Lung (tissue), 12 donors: ENCODE data around the gene ZNF8. TPM values are rescaled to one million over a fixed set of nuclear protein-coding genes. Genes with fewer than 3 reads are reported as not detected.
A peak's percentile ranks its signal among the peaks of the same experiment; 100 is the strongest.

ENCODE experiments used
- ATAC-seq: fragments of 200-7000 bp; cut with Tn5 transposase; one replicate; pipeline ENCODE4 v1.9.1; 2020; ENCODE audit warnings: moderate number of reproducible peaks; ENCODE audit not compliant: insufficient read depth, low FRiP score
- DNase-seq, 3 donors: peaks; one replicate each; pipeline ENCODE4 v3.0.0-alpha.2; 2013 to 2017
- H3K27ac ChIP-seq, 2 donors: one replicate each; pipeline ENCODE4 v1.5.1; 2013; ENCODE audit warnings: mild to moderate bottlenecking in 2 of 2, moderate library complexity in 2 of 2, control low read depth in 1 of 2, inconsistent platforms in 1 of 2, low read depth in 1 of 2, low read length in 1 of 2
- H3K27me3 ChIP-seq, 3 donors: one replicate each; pipeline ENCODE4 v1.5.1; 2013; ENCODE audit warnings: low read length in 2 of 3; ENCODE audit not compliant: control insufficient read depth in 3 of 3, insufficient read depth in 3 of 3
- H3K36me3 ChIP-seq, 4 donors: one replicate each; pipeline ENCODE4 v1.5.1; 2013; ENCODE audit warnings: low read length in 4 of 4, mild to moderate bottlenecking in 1 of 4, moderate library complexity in 1 of 4; ENCODE audit not compliant: control insufficient read depth in 4 of 4, insufficient read depth in 4 of 4
- H3K4me1 ChIP-seq, 5 donors: one replicate each; pipeline ENCODE4 v1.5.1; 2013; ENCODE audit warnings: low read length in 5 of 5, mild to moderate bottlenecking in 2 of 5, moderate library complexity in 1 of 5; ENCODE audit not compliant: control insufficient read depth in 5 of 5, insufficient read depth in 5 of 5
- H3K4me3 ChIP-seq: one replicate; pipeline ENCODE4 v1.5.1; 2013; ENCODE audit warnings: mild to moderate bottlenecking, control low read depth, moderate library complexity
- H3K9ac ChIP-seq, 2 donors: one replicate each; pipeline ENCODE4 v1.5.1; 2013; ENCODE audit warnings: low read length in 2 of 2, control low read depth in 1 of 2; ENCODE audit not compliant: insufficient read depth in 1 of 2
- H3K9me3 ChIP-seq, 4 donors: one replicate each; pipeline ENCODE4 v1.5.1; 2013; ENCODE audit warnings: low read length in 3 of 4, mild to moderate bottlenecking in 1 of 4, moderate library complexity in 1 of 4; ENCODE audit not compliant: control insufficient read depth in 4 of 4, insufficient read depth in 3 of 4
- WGBS, 2 donors: extraction: QIAGEN DNeasy Blood & Tissue Kit; methylation state at CpG; one replicate each; pipeline ENCODE4 v1.1.7; 2013; 5-methylcytosine and 5-hydroxymethylcytosine counted together
- polyA plus RNA-seq, 2 donors: library from polyadenylated mRNA; stranded (reverse); fragments of 200-250 nt; gene quantifications; one replicate each; pipeline ENCODE4 v1.2.1, GENCODE V29; 2013
- total RNA-seq, 2 donors: library from RNA; depleted of rRNA in 1 of 2; stranded (reverse); fragments of >200 nt in 1 of 2; gene quantifications; one replicate each; pipeline ENCODE4 v1.2.1, GENCODE V29; 2014 to 2021
- TF ChIP-seq, protein P1 (sequence below): IDR thresholded peaks from 2 replicates; pipeline ENCODE4 v1.5.1; 2012; ENCODE audit warnings: mild to moderate bottlenecking; ENCODE audit errors: control extremely low read depth, extremely low read depth
- donor health status: control.
- donor health status: control.
- donor health status: Bipolar disorder and iron deficiency.
- donor health status: healthy.
- donor health status: DM: yes; HTN: yes; CAD: no.

ZNF8 gene
- total and polyA plus RNA-seq, 4 donors: 1.2 to 8.0 (median 3.5) TPM

DNA sequence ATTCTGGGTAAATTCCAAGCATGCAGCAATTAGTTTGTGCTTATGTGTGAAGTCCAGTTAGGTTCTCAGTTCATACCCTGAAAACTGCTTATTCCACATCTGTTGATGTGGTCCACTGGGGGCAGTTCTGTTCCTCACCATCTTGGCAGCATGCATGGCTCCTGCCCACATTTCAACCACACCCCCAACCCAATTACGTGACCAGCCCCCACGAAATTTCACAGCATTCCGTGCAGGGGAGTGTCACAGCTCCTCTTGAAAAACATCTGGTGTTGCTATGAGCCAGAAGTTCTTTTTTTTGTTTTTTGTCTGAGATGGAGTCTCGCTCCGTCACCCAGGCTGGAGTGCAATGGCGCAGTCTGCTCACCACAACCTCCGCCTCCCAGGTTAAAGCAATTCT is 17.3 kb downstream of the ZNF8 start:
- ATAC-seq (no peak), DNase-seq (no peak)
- Histone ChIP-seq H3K27me3 (no peaks in the 10 kb centered on the region), H3K27ac (no peak overlapping the region), H3K4me1 (no peaks in the 10 kb centered on the region), H3K9ac (no peak overlapping the region), H3K9me3 (peaks cover 0 to 53% (median 15%) of the 10 kb centered on the region in 4 donors), H3K36me3 (peaks cover 38 to 64% (median 40%) of the 10 kb centered on the region in 4 donors), H3K4me3 (no peak overlapping the region)
- TF ChIP-seq, protein P1, sequence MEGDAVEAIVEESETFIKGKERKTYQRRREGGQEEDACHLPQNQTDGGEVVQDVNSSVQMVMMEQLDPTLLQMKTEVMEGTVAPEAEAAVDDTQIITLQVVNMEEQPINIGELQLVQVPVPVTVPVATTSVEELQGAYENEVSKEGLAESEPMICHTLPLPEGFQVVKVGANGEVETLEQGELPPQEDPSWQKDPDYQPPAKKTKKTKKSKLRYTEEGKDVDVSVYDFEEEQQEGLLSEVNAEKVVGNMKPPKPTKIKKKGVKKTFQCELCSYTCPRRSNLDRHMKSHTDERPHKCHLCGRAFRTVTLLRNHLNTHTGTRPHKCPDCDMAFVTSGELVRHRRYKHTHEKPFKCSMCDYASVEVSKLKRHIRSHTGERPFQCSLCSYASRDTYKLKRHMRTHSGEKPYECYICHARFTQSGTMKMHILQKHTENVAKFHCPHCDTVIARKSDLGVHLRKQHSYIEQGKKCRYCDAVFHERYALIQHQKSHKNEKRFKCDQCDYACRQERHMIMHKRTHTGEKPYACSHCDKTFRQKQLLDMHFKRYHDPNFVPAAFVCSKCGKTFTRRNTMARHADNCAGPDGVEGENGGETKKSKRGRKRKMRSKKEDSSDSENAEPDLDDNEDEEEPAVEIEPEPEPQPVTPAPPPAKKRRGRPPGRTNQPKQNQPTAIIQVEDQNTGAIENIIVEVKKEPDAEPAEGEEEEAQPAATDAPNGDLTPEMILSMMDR: no peak
- 93 to 96% methylated on average over 7 of the region's 7 CpGs for WGBS, 2 donors

DNA sequence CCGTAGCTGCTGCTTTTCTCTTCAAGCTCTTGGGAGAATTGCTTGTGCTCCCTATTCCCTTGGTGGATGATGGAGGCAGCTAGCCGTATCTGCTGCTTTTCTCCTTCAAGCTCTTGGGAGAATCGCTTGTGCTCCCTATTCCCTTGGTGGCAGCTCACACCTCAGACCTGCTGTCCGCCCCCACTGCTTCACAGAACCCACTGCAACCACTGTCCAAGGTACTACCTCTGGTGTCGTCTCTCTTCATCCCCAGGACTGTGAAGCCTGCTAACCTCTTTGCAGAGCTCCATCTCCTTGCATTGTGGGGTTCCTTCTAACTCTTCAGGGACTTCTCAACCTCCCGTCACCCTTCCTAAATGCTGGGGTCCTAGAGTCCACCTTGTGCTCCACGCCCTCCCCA is 21.9 kb downstream of the ZNF8 start:
- DNase-seq (no peak), ATAC-seq (no peak)
- H3K9me3 ChIP-seq: peaks cover 0 to 29% (median 0%) of the 10 kb centered on the region in 4 donors
- H3K27ac ChIP-seq: no peak overlapping the region
- H3K4me3 ChIP-seq: no peak overlapping the region
- H3K4me1 ChIP-seq: peaks cover 0 to 6% (median under 1%) of the 10 kb centered on the region in 5 donors
- H3K36me3 ChIP-seq: peaks cover 6 to 24% (median 15%) of the 10 kb centered on the region in 4 donors
- no peaks in the 10 kb centered on the region for H3K27me3 ChIP-seq
- WGBS, 2 donors: 95 to 97% methylated on average over 7 of the region's 7 CpGs
- TF ChIP-seq, protein P1: no peak
- no peak overlapping the region for H3K9ac ChIP-seq

DNA sequence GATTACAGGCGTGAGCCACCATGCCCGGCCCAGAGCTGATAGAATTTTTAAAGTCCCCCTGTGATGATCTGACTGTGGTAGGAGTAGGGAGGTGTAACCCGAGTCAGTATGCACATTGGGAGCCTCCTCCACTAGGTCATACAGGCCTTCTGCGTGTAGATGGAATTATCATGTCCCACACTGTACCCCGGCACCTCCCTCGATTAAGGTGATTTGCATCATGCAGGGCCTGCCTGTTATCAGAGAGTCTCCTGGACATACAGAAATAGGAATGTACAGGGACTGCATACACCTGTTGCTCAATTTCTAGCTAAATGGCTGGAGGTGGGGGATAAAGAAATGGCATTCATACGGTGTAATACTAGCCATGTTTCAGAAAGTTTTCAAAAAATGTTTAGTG is 25.5 kb downstream of the ZNF8 start:
- H3K27ac ChIP-seq: no peak overlapping the region
- H3K36me3 ChIP-seq: peaks cover 19 to 32% (median 22%) of the 10 kb centered on the region in 4 donors
- TF ChIP-seq, protein P1: no peak
- DNase-seq: no peak
- no peak for ATAC-seq
- no peak overlapping the region for H3K4me3 ChIP-seq
- 87 to 91% methylated on average over 7 of the region's 7 CpGs for WGBS, 2 donors
- H3K4me1 ChIP-seq: peaks cover 0 to 14% (median 7%) of the 10 kb centered on the region in 5 donors
- no peaks in the 10 kb centered on the region for H3K27me3 ChIP-seq
- H3K9me3 ChIP-seq: peaks cover 0 to 17% (median 0%) of the 10 kb centered on the region in 4 donors
- H3K9ac ChIP-seq: no peak overlapping the region

DNA sequence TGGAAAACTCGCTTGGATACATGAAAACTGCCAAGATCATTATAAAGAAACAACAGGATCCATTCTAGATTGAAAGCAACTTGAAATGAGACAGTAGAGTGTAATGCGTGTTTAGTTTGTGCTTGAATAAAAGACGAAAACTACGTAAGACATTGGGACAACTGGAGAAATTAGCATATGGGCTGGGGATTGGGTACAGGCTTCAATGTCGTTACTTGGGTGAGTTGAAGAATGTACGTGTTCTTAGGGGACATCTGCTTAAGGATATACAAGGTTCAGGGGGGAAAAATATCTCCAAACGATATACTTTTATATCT is 26.0 kb downstream of the ZNF8 start:
- H3K4me1 ChIP-seq: peaks cover 0 to 14% (median 7%) of the 10 kb centered on the region in 5 donors
- H3K9ac ChIP-seq: peak overlapping the region; percentile 58 to 67
- DNase-seq (no peak), ATAC-seq (no peak)
- no peaks in the 10 kb centered on the region for H3K27me3 ChIP-seq
- WGBS, 2 donors: 25 to 33% methylated on average over 7 of the region's 7 CpGs
- TF ChIP-seq, protein P1: no peak
- H3K27ac ChIP-seq: peak overlapping the region; percentile 48 to 85
- H3K4me3 ChIP-seq: no peak overlapping the region
- H3K36me3 ChIP-seq: peaks cover 18 to 31% (median 23%) of the 10 kb centered on the region in 4 donors
- H3K9me3 ChIP-seq: peaks cover 0 to 17% (median 0%) of the 10 kb centered on the region in 4 donors
